HG02571 (cell line): ENCODE results near the gene FCER1G.
A peak's percentile ranks its signal among the peaks of the same experiment; 100 is the strongest.

ENCODE experiments used
- ATAC-seq: cut with Tn5 transposase; IDR thresholded peaks from one replicate; pipeline ENCODE4 v1.9.1; 2021; ENCODE audit warnings: mild to moderate bottlenecking, moderate library complexity; ENCODE audit not compliant: unreplicated experiment

Gene FCER1G

DNA sequence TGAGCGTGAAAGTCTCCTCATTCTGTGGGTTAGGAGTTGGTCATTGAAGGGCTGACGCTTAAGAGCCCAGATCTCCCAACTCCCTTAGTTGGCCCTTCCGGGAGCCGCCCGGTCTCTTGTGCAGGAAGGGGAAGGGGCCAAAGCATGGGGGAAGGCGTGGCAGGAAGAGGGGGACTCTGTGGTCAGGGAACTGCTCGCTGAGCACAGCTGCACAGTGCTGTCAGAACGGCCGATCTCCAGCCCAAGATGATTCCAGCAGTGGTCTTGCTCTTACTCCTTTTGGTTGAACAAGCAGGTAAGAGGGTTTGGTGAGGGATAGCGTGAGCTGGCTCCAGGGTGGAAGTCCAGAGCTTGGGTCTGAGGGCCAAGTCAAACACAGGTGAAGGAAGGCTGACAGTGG lies at the start of gene FCER1G:
Gene FCER1G (plus strand): TSS at position 220 of the 400 bp plus-strand sequence. CDS start 27 bp downstream, at position 247.
- ATAC-seq, result no peak

- ATAC-seq, result peak; percentile 91
Observed at GRCh38 chr1:161165742-161166668, 49.1 kb upstream of the FCER1G start, which contains the start of gene PPOX. PPOX (plus strand) TSS chr1:161166426; CDS start chr1:161166848, 422 bp downstream.

- ATAC-seq, result peak; percentile 1
Observed at GRCh38 chr1:161166669-161167548, 48.2 kb upstream of the FCER1G start.

GRCh38 chr1:161168906-161169305 lies 46.2 kb upstream of the FCER1G start:
- no peak for ATAC-seq

DNA sequence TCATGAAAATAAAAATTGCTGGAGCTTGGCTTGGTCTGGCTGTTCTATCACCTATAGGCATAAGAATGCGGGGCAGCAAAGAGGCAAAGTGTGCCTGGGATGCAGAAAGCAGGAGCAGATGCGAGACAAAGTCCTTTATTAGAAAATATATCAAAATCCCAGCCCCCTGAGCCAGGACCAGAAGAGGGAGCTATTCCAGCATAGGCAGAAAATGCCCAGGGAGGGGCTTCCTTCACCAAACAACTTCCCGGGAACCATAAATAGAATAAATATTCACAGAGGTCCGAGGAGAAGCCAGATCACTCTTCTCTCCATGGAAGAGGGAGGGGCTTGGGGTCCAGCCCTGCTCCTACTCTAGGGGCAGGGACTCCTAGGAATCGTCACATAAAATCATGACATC lies 43.9 kb upstream of the FCER1G start:
- ATAC-seq, result no peak

DNA sequence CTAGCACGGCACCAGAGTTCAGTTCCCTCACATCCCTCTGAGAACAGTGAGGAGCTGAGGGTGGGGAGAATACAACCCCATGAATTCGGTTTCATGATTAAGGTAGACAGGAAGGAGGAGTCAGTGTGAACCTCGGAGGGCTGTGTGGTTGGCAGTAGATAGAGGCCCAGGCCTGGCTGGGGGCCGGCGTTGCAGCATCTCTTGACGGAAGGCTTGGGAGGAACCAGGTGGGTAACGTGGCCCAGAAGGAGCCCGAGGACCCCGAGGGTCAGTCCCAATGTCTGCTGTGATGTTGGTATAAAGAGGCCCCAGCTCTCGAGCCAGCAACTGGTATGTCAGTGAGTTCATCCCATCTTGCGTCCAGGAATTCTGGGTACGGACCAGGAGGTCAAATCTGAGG lies 43.4 kb upstream of the FCER1G start:
- no peak for ATAC-seq

DNA sequence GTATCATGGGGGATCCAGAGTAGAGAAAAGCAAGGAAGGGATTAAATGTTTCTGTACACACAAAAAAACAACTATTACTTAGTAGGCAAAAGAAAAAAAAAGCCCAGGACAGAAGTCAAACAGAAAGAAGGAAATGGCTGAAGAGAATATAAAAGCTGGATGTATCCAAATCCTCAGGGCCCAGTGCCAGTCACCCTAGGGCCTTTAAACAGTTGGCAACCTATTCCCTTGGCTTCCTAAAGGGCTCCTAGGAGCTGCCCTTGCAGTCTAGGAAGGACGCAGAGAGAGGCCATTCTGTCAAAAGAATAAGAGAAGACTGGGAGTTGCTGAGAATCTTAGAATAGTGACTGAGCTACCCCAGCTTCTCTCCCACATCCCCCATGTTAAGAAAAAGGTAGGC lies 42.7 kb upstream of the FCER1G start:
- no peak for ATAC-seq

DNA sequence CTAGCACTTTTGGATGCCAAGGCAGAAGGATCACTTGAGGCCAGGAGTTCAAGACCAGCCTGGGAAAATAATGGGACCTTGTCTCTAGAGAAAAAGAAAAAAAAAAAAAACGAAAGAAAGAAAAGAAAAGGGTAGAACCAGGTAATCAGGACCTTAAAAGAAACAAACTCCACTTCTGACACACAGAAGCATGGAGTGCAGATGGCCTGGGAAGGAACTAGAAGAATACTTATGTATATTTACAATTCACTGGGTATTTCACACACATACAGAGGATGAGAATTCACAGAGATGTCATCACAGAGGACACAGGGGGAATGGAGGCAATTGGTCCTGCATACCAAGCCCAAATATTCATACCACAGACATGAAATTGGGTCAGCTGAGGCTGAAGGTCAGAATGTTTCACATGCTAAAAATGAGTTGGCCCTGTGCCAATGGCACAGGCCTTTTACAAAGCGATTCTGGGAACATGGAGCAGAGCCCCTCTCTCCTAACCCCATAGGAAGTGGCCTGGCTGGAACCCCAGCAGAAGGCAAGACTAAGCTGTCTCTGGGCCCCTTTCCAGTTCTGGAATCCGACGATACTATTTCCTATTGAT lies 42.2 kb upstream of the FCER1G start:
- ATAC-seq, result no peak

DNA sequence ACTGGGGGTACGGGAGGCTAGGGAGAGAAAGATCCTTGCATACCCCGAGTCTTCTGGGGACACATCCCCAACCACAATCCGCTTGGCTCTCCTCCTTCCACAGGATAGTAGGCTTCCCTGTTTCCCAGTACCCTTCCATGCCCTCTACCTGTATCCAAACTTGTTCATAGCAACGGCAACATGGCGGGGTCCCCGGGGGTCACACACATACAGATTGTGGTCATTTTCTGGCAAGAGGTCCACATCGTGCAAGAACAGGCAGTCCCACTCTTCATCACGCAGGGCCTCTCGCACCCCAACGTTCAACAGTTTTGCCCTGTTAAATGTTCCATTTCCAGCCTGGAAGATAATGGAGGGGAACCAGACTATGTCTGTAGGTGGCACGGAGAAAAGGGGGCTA lies 41.4 kb upstream of the FCER1G start:
- no peak for ATAC-seq

- ATAC-seq, result no peak
Observed at GRCh38 chr1:161174911-161175310, 40.2 kb upstream of the FCER1G start.

DNA sequence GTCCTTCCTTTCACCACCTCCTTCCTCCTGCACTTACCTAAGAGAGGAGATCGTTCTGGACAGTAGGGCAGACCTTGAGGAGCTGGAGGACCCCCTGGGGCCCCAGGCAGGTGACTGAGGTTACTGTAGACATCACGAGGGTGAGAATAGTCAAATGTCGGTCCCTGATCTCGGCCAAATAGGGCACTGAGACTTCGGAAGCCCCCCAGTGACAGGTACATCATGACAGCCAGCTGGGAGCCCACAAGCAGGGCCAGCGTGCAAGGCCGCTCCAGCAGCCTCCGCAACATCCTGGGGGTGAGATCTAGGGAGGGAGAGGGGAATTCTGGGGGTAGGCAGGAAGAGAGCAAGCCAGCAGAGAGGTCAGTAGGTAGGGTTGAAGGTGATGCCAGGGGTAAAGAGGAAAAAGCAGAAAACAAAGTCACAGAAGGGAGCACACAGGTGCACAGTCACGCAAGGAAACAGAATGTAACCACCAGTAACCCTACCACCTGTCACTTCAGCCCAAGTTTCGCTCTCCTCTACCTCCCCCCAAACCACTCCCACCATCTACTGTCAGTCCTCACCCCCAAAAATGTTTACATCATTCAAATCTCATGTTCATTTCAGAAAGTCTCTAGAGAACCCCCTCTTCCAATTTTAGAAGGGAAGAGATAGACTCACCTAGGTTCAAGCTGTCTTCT lies 39.2 kb upstream of the FCER1G start:
- no peak for ATAC-seq

- ATAC-seq, result no peak
Observed at GRCh38 chr1:161176468-161177111, 38.5 kb upstream of the FCER1G start.

GRCh38 chr1:161177112-161177935 lies 37.8 kb upstream of the FCER1G start, which contains the start of gene B4GALT3:
B4GALT3 (minus strand) TSS chr1:161177507; CDS start chr1:161176060, 1,447 bp downstream.
- ATAC-seq, result peak; percentile 87

DNA sequence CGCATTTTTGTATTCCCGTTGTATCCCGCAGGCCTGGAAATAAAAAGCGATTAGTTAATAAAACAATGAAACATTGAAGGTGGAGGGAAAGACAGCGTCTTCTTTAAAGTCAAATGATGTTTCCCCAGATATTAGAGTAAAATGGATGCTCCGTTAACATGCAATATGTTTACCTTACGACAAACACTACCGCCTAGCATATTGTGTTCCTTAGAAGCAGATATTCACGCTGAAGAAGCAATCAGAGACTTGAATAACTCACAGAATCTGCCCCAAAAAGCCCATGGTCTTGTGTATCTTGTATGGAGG lies 37.2 kb upstream of the FCER1G start:
- ATAC-seq, result no peak

GRCh38 chr1:161179698-161180097 lies 35.4 kb upstream of the FCER1G start:
- ATAC-seq, result no peak

GRCh38 chr1:161180639-161181038 lies 34.5 kb upstream of the FCER1G start:
- ATAC-seq, result no peak

- ATAC-seq, result no peak
Observed at GRCh38 chr1:161182214-161182613, 32.9 kb upstream of the FCER1G start.

DNA sequence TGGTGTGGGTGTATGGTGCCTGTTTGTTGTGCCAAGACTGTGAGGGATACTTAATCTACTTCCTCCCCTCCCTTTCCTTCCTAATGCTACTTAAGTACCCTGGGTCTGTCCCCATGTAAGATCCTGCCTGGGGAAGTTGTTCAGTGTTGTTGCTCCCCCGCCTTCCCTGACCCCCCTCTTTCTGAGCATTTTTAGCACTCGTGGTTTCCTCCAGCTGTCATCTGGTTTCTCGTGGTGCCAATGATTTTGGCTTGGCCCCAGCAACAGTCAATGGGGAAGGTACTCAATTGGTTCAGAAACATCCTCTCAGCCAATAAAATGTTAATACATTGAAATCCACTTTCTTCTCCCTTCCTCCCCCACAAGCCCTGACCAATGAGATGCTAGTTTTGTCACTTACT lies 29.8 kb upstream of the FCER1G start:
- peak; percentile 69 for ATAC-seq

- ATAC-seq, result peak; percentile 11
Observed at GRCh38 chr1:161185732-161186311, 29.3 kb upstream of the FCER1G start.
